Measurements from ENCODE around the gene WNT7A. TPM values are rescaled to one million over a fixed set of nuclear protein-coding genes. Genes with fewer than 3 reads are reported as not detected.
A peak's percentile ranks its signal among the peaks of the same experiment; 100 is the strongest.

Gene WNT7A
- total and polyA plus RNA-seq, 4 experiments from 2014 or later = 8.3 to 19.3 (median 13.5) TPM

DNA sequence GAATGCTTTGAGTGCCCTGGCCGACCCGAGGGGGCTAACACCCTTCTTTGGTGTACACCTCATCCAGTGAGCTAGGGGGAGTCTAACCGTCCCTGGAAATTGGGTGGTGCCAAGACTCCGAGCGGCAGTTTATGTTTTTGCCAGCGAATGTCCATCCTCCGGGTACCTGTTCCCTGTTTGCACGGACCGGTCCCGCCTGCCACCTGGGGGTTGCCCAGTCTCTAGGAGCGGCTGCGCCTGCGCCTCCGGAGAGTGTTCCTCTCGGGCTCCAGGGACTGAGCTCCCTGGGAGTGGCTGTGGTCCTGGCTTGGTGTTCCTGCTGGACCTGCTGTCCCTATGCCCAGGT lies 913 bp upstream of the WNT7A start:
- Mint-ChIP-seq H3K36me3 (peaks cover 0 to 9% of the 10 kb centered on the region in 2 donors), H3K27ac (peak overlapping the region in 3 of 7 donors; percentile 47 to 79 (median 75)), H3K4me1 (peaks cover 8 to 41% (median 25%) of the 10 kb centered on the region in 4 donors), H3K4me3 (peak overlapping the region in 7 of 8 donors; percentile 38 to 75 (median 52)), H3K9me3 (peaks cover 0 to 2% (median 0%) of the 10 kb centered on the region in 8 donors), H3K27me3 (peaks cover 17% of the 10 kb centered on the region in 2 donors)
- no peaks in the 10 kb centered on the region for H3K27me3 ChIP-seq (ENCODE audit: insufficient read depth, low read length)
- H3K4me1 ChIP-seq (ENCODE audit: insufficient read depth, low read length) = peaks cover 20% of the 10 kb centered on the region
- POLR2A ChIA-PET (ENCODE audit: partially characterized antibody) = interaction anchor here (0.5 to 7.4 kb wide), 24 partner anchors 10 to 1217 kb away, joined by 3 to 142 read pairs (median 4); partner anchors contain the start of genes CCDC174, CHCHD4, HDAC11 and LSM3
- no peaks in the 10 kb centered on the region for H3K9me3 ChIP-seq (ENCODE audit: control insufficient read depth in 1 of 2, low read length in 2 of 2)
- CTCF ChIA-PET (ENCODE audit: partially characterized antibody) = interaction anchor here (0.8 to 21.5 kb wide), 44 partner anchors 10 to 802 kb away, joined by 3 to 996 read pairs (median 4); partner anchors contain the start of gene HDAC11
- peak overlapping the region in 1 of 2 donors; percentile 62 for H3K4me3 ChIP-seq (ENCODE audit: low read length in 2 of 2)
- peak overlapping the region; percentile 49 for H3K27ac ChIP-seq (ENCODE audit: low read depth, low read length)
- DNase-seq = no peak
- no peaks in the 10 kb centered on the region for H3K36me3 ChIP-seq (ENCODE audit: insufficient read depth, low read length)
- intact Hi-C loops (cut with micrococcal nuclease) = loop anchor here (1.0 to 5.0 kb wide), 6 partner anchors 14 to 398 kb away; partner anchors contain the start of gene HDAC11

DNA sequence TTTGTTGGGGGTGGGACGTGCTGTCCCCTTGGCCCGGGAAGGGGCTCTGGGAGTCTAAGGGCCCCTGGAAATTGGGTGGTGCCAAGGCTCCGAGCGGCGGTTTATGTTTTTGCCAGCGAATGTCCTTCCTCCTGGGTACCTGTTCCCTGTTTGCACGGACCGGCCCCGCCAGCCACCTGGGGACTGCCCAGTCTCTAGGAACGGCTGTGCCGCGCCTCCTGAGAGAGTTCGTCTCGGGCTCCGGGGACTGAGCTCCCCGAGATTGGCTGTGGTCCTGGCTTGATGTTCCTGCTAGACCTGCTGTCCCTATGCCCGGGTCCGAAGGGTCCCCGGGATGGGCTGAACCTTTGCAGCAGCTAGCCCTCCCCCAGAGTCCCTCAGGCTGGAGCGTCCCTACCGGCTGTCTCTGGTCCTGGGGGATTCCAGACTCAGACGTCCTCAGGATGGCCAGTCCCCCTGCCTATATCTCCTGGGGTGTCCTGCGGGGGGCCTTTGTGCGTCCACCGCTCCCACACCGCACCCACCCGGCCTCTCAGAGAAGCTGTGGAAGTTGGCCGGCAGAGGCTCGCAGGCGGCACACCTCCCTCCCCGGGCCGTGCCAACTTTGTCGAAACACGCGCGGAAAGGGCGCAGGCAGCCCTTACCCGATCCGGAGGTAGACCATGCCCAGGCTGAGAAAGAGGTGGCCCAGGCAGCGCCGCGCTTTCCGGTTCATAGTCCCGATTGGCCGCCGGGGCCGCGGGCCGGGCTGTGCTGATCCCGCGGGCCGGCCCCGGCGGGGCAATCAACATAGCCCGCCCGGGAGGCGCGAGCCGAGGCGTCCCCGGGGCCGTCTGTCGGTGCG lies 547 bp downstream of the WNT7A start:
- Mint-ChIP-seq H3K4me1 (peaks cover 10 to 37% (median 24%) of the 10 kb centered on the region in 4 donors), H3K27ac (peak overlapping the region; percentile 69 to 95 (median 85)), H3K27me3 (peaks cover 10 to 12% of the 10 kb centered on the region in 2 donors), H3K36me3 (peaks cover 9 to 21% of the 10 kb centered on the region in 2 donors), H3K9me3 (no peaks in the 10 kb centered on the region), H3K4me3 (peak overlapping the region; percentile 92 to 99 (median 94))
- peak overlapping the region; percentile 58 for H3K27ac ChIP-seq (ENCODE audit: low read depth, low read length)
- H3K4me3 ChIP-seq (ENCODE audit: low read length in 2 of 2) = peak overlapping the region; percentile 61 to 64
- ChIA-PET POLR2A (ENCODE audit: partially characterized antibody) (interaction anchor here (1.1 to 7.4 kb wide), 11 partner anchors 9 to 299 kb away, joined by 3 to 142 read pairs (median 11); partner anchors contain the start of genes CHCHD4, LSM3, TMEM43 and XPC), CTCF (ENCODE audit: partially characterized antibody) (interaction anchor here (0.8 to 21.5 kb wide), 19 partner anchors 8 to 523 kb away, joined by 3 to 996 read pairs (median 10); no protein-coding TSS in a partner anchor)
- H3K27me3 ChIP-seq (ENCODE audit: insufficient read depth, low read length) = no peaks in the 10 kb centered on the region
- no peaks in the 10 kb centered on the region for H3K9me3 ChIP-seq (ENCODE audit: control insufficient read depth in 1 of 2, low read length in 2 of 2)
- peaks cover 20% of the 10 kb centered on the region for H3K4me1 ChIP-seq (ENCODE audit: insufficient read depth, low read length)
- intact Hi-C loops (cut with micrococcal nuclease) = no loop called here
- DNase-seq = peak in 4 of 5 donors; percentile 25 to 70 (median 60)
- H3K36me3 ChIP-seq (ENCODE audit: insufficient read depth, low read length) = no peaks in the 10 kb centered on the region

GRCh38 chr3:13878281-13879101 lies 1.4 kb downstream of the WNT7A start:
- H3K9me3 Mint-ChIP-seq = no peaks in the 10 kb centered on the region
- peak overlapping the region; percentile 58 for H3K27ac ChIP-seq (ENCODE audit: low read depth, low read length)
- peaks cover 8 to 10% of the 10 kb centered on the region in 2 donors for H3K27me3 Mint-ChIP-seq
- H3K27me3 ChIP-seq (ENCODE audit: insufficient read depth, low read length) = no peaks in the 10 kb centered on the region
- H3K9me3 ChIP-seq (ENCODE audit: control insufficient read depth in 1 of 2, low read length in 2 of 2) = no peaks in the 10 kb centered on the region
- H3K4me1 ChIP-seq (ENCODE audit: insufficient read depth, low read length) = peaks cover 20% of the 10 kb centered on the region
- POLR2A ChIA-PET (ENCODE audit: partially characterized antibody) = interaction anchor here (1.2 to 7.4 kb wide), 7 partner anchors 8 to 224 kb away, joined by 3 to 142 read pairs (median 19); no protein-coding TSS in a partner anchor
- peaks cover 12 to 39% (median 26%) of the 10 kb centered on the region in 4 donors for H3K4me1 Mint-ChIP-seq
- H3K36me3 Mint-ChIP-seq = peaks cover 18 to 27% of the 10 kb centered on the region in 2 donors
- H3K4me3 Mint-ChIP-seq = peak overlapping the region; percentile 92 to 99 (median 94)
- peak; percentile 21 to 50 (median 29) for DNase-seq
- CTCF ChIA-PET (ENCODE audit: partially characterized antibody) = interaction anchor here (1.4 to 21.5 kb wide), 6 partner anchors 12 to 224 kb away, joined by 10 to 996 read pairs (median 33); no protein-coding TSS in a partner anchor
- H3K4me3 ChIP-seq (ENCODE audit: low read length in 2 of 2) = peak overlapping the region; percentile 61 to 64
- H3K27ac Mint-ChIP-seq = peak overlapping the region; percentile 70 to 95 (median 91)
- intact Hi-C loops (cut with micrococcal nuclease) = no loop called here
- no peaks in the 10 kb centered on the region for H3K36me3 ChIP-seq (ENCODE audit: insufficient read depth, low read length)

- ChIA-PET CTCF (ENCODE audit: partially characterized antibody) (interaction anchor here (1.1 to 21.5 kb wide), 4 partner anchors 8 to 228 kb away, joined by 4 to 996 read pairs (median 14); no protein-coding TSS in a partner anchor), POLR2A (ENCODE audit: partially characterized antibody) (interaction anchor here (4.2 to 7.4 kb wide), 3 partner anchors 11 to 223 kb away, joined by 48 to 142 read pairs (median 137); no protein-coding TSS in a partner anchor)
- H3K27me3 Mint-ChIP-seq = peaks cover 7 to 8% of the 10 kb centered on the region in 2 donors
- peaks cover 14 to 43% (median 28%) of the 10 kb centered on the region in 4 donors for H3K4me1 Mint-ChIP-seq
- H3K36me3 Mint-ChIP-seq = peaks cover 21 to 31% of the 10 kb centered on the region in 2 donors
- H3K36me3 ChIP-seq (ENCODE audit: insufficient read depth, low read length) = no peaks in the 10 kb centered on the region
- H3K27ac Mint-ChIP-seq = peak overlapping the region; percentile 49 to 95 (median 91)
- H3K27ac ChIP-seq (ENCODE audit: low read depth, low read length) = peak overlapping the region; percentile 58
- DNase-seq = no peak
- no peaks in the 10 kb centered on the region for H3K9me3 Mint-ChIP-seq
- no peak overlapping the region for H3K4me3 ChIP-seq (ENCODE audit: low read length in 2 of 2)
- intact Hi-C loops (cut with micrococcal nuclease) = no loop called here
- H3K27me3 ChIP-seq (ENCODE audit: insufficient read depth, low read length) = no peaks in the 10 kb centered on the region
- no peaks in the 10 kb centered on the region for H3K9me3 ChIP-seq (ENCODE audit: control insufficient read depth in 1 of 2, low read length in 2 of 2)
- peaks cover 20% of the 10 kb centered on the region for H3K4me1 ChIP-seq (ENCODE audit: insufficient read depth, low read length)
- peak overlapping the region; percentile 92 to 99 (median 94) for H3K4me3 Mint-ChIP-seq
Measured at GRCh38 chr3:13877911-13878280, 2.0 kb downstream of the WNT7A start.

GRCh38 chr3:13876451-13877100 lies 3.3 kb downstream of the WNT7A start:
- no peaks in the 10 kb centered on the region for H3K27me3 ChIP-seq (ENCODE audit: insufficient read depth, low read length)
- Mint-ChIP-seq H3K27me3 (peaks cover 3 to 5% of the 10 kb centered on the region in 2 donors), H3K4me1 (peaks cover 14 to 53% (median 28%) of the 10 kb centered on the region in 4 donors), H3K9me3 (peaks cover 0 to 4% (median 2%) of the 10 kb centered on the region in 8 donors), H3K4me3 (peak overlapping the region in 5 of 8 donors; percentile 3 to 71 (median 58)), H3K36me3 (peaks cover 34 to 42% of the 10 kb centered on the region in 2 donors), H3K27ac (peak overlapping the region in 6 of 7 donors; percentile 10 to 88 (median 61))
- H3K36me3 ChIP-seq (ENCODE audit: insufficient read depth, low read length) = no peaks in the 10 kb centered on the region
- H3K9me3 ChIP-seq (ENCODE audit: control insufficient read depth in 1 of 2, low read length in 2 of 2) = no peaks in the 10 kb centered on the region
- ChIA-PET POLR2A (ENCODE audit: partially characterized antibody) (interaction anchor here (0.9 to 7.4 kb wide), 5 partner anchors 10 to 302 kb away, joined by 3 to 142 read pairs (median 3); partner anchors contain the start of gene LSM3), CTCF (ENCODE audit: partially characterized antibody) (interaction anchor here (1.1 to 3.0 kb wide), 3 partner anchors 9 to 226 kb away, joined by 4 to 23 read pairs (median 6); no protein-coding TSS in a partner anchor)
- no peak for DNase-seq
- H3K4me3 ChIP-seq (ENCODE audit: low read length in 2 of 2) = no peak overlapping the region
- H3K4me1 ChIP-seq (ENCODE audit: insufficient read depth, low read length) = peaks cover 20% of the 10 kb centered on the region
- H3K27ac ChIP-seq (ENCODE audit: low read depth, low read length) = no peak overlapping the region
- intact Hi-C loops (cut with micrococcal nuclease) = no loop called here

DNA sequence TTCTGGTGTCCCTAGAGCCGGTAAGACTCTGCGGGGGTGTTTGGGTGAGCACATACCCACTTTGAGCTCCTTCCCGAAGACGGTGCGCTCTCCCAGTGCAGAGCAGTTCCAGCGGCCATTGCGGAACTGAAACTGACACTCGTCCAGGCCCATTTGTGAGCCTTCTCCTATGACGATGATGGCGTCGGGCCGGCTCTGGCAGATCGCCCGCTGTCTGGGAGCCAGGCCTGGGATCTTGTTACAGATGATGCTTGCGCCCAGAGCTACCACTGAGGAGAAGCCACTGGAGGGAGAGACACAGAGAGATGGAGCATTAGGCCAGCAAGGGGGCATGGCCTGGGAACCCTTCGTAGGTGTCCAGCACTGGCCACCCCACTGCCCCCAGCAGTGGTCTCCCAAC lies 5.0 kb downstream of the WNT7A start:
- Histone ChIP-seq H3K27ac (ENCODE audit: low read depth, low read length) (no peak overlapping the region), H3K4me3 (ENCODE audit: low read length in 2 of 2) (no peak overlapping the region), H3K27me3 (ENCODE audit: insufficient read depth, low read length) (no peaks in the 10 kb centered on the region), H3K36me3 (ENCODE audit: insufficient read depth, low read length) (no peaks in the 10 kb centered on the region), H3K4me1 (ENCODE audit: insufficient read depth, low read length) (peaks cover 11% of the 10 kb centered on the region), H3K9me3 (ENCODE audit: control insufficient read depth in 1 of 2, low read length in 2 of 2) (no peaks in the 10 kb centered on the region)
- CTCF ChIA-PET (ENCODE audit: partially characterized antibody) = interaction anchor here (1.6 to 3.0 kb wide), 2 partner anchors 217 to 224 kb away, joined by 3 to 23 read pairs; no protein-coding TSS in a partner anchor
- Mint-ChIP-seq H3K27me3 (peaks cover 1% of the 10 kb centered on the region in 2 donors), H3K9me3 (peaks cover 0 to 7% (median 3%) of the 10 kb centered on the region in 8 donors), H3K4me1 (peaks cover 15 to 57% (median 28%) of the 10 kb centered on the region in 4 donors), H3K4me3 (no peak overlapping the region), H3K36me3 (peaks cover 49 to 51% of the 10 kb centered on the region in 2 donors), H3K27ac (peak overlapping the region in 1 of 7 donors; percentile 71)
- POLR2A ChIA-PET (ENCODE audit: partially characterized antibody) = interaction anchor here (1.5 kb wide), 1 partner anchor 9 kb away, joined by 6 read pairs; no protein-coding TSS in a partner anchor
- intact Hi-C loops (cut with micrococcal nuclease) = no loop called here
- no peak for DNase-seq
